Sigmoid colon (tissue), 7 donors: ENCODE data around the gene RUNX1. TPM values are rescaled to one million over a fixed set of nuclear protein-coding genes. Genes with fewer than 3 reads are reported as not detected.

Experiments
- DNase-seq: peaks from one replicate; pipeline ENCODE4 v3.0.0-alpha.2; 2019
- H3K27ac ChIP-seq, 4 donors: fragments of 200-600 bp; sonication (generic); one replicate each; pipeline ENCODE4 v1.5.1; 2016 to 2019; ENCODE audit warnings: mild to moderate bottlenecking in 1 of 4
- H3K27me3 ChIP-seq, 3 donors: fragments of 200-600 bp; sonication (generic); one replicate each; pipeline ENCODE4 v1.5.1; 2019; ENCODE audit warnings: mild to moderate bottlenecking in 1 of 3
- H3K36me3 ChIP-seq, 4 donors: fragments of 200-600 bp; sonication (generic); one replicate each; pipeline ENCODE4 v1.5.1; 2016 to 2019
- H3K4me1 ChIP-seq, 4 donors: fragments of 200-600 bp; sonication (generic); one replicate each; pipeline ENCODE4 v1.5.1; 2017 to 2019
- H3K4me3 ChIP-seq, 4 donors: fragments of 200-600 bp; sonication (generic); one replicate each; pipeline ENCODE4 v1.5.1; 2017 to 2019; ENCODE audit warnings: mild to moderate bottlenecking in 2 of 4, moderate library complexity in 1 of 4
- H3K9me3 ChIP-seq, 4 donors: fragments of 200-600 bp in 3 of 4; sonication (generic) in 3 of 4; one replicate each; pipeline versions ENCODE4 v1.5.1 to v1.6.1; 2013 to 2019
- EP300 ChIP-seq, 4 donors: sonication (generic); formaldehyde crosslinking; IDR thresholded peaks; one replicate each; pipeline ENCODE4 v1.6.1; 2017; ENCODE audit warnings: antibody characterized with exemption in 4 of 4
- POLR2A ChIP-seq, 2 donors: fragments of 450-650 bp; IDR thresholded peaks; one replicate each; pipeline ENCODE4 v1.6.1; 2016; ENCODE audit warnings: antibody characterized with exemption in 2 of 2, mild to moderate bottlenecking in 2 of 2, moderate library complexity in 2 of 2
- POLR2AphosphoS5 ChIP-seq, 4 donors: sonication (generic); formaldehyde crosslinking; IDR thresholded peaks; one replicate each; pipeline ENCODE4 v1.6.1; 2017; ENCODE audit warnings: antibody characterized with exemption in 4 of 4
- WGBS, 2 donors: extraction: QIAGEN DNeasy Blood & Tissue Kit; methylation state at CpG; one replicate each; pipeline ENCODE4 v1.1.7; 2013; 5-methylcytosine and 5-hydroxymethylcytosine counted together
- intact Hi-C: fragments of 100-400 bp; cut with DNase I; formaldehyde crosslinking; loops from one replicate; pipeline ENCODE4 v1.15.1; 2023
- polyA plus RNA-seq, 3 donors: library from polyadenylated mRNA; stranded (reverse); fragments of 200-250 nt; gene quantifications; one replicate each; pipeline ENCODE4 v1.2.3, GENCODE V29; 2013
- total RNA-seq, 4 donors: library from RNA; depleted of rRNA; stranded (reverse); fragments of >200 nt; gene quantifications; one replicate each; pipeline ENCODE4 v1.1.0, GENCODE V29; 2016
- TF ChIP-seq, protein P1 (sequence below), 4 experiments: fragments of 450-650 bp in 3 of 4; fragments of 200-600 bp in 1 of 4; IDR thresholded peaks; one replicate each; pipeline ENCODE4 v1.5.1; 2016 to 2019; ENCODE audit warnings: antibody characterized with exemption in 4 of 4, mild to moderate bottlenecking in 3 of 4, moderate library complexity in 2 of 4
- donor health status: healthy with polysubstance abuse.
- donor health status: Bipolar disorder and iron deficiency.
- donor health status: healthy.

The RUNX1 gene
- total and polyA plus RNA-seq, 7 donors: 2.8 to 23.3 (median 7.5) TPM

DNA sequence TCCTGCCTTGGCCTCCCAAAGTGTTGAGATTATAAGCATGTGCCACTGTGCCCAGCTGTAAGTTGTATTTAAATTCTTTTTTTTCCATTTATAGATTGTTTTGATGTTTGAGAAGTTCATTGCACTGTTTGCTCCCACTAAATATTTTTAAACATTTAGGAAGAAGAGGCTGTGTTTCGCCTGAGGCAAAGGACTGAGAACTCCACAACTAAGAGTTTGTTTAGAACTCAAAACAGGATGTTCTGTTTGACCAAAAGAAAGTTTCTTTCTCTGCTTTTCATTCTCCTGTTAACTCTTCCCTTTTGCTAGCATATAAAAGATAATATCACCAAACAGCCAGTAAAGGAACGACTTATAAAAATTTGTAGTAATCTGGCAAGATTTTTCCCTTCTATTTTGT, 87.0 kb downstream of the RUNX1 start:
- Histone ChIP-seq H3K27me3 (no peaks in the 10 kb centered on the region), H3K27ac (no peak overlapping the region), H3K4me1 (no peaks in the 10 kb centered on the region), H3K4me3 (no peak overlapping the region), H3K9me3 (no peaks in the 10 kb centered on the region), H3K36me3 (no peaks in the 10 kb centered on the region)
- WGBS, 2 donors: 69 to 78% methylated on average over 2 of the region's 2 CpGs
- no peak for DNase-seq
- intact Hi-C loops: no loop called here
- TF ChIP-seq POLR2AphosphoS5 (IDR thresholded peaks at IDR 0.05) (no peak), POLR2A (IDR thresholded peaks at IDR 0.05) (no peak), EP300 (IDR thresholded peaks at IDR 0.05) (no peak)
- TF ChIP-seq, protein P1, sequence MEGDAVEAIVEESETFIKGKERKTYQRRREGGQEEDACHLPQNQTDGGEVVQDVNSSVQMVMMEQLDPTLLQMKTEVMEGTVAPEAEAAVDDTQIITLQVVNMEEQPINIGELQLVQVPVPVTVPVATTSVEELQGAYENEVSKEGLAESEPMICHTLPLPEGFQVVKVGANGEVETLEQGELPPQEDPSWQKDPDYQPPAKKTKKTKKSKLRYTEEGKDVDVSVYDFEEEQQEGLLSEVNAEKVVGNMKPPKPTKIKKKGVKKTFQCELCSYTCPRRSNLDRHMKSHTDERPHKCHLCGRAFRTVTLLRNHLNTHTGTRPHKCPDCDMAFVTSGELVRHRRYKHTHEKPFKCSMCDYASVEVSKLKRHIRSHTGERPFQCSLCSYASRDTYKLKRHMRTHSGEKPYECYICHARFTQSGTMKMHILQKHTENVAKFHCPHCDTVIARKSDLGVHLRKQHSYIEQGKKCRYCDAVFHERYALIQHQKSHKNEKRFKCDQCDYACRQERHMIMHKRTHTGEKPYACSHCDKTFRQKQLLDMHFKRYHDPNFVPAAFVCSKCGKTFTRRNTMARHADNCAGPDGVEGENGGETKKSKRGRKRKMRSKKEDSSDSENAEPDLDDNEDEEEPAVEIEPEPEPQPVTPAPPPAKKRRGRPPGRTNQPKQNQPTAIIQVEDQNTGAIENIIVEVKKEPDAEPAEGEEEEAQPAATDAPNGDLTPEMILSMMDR (IDR thresholded peaks at IDR 0.05): no peak

DNA sequence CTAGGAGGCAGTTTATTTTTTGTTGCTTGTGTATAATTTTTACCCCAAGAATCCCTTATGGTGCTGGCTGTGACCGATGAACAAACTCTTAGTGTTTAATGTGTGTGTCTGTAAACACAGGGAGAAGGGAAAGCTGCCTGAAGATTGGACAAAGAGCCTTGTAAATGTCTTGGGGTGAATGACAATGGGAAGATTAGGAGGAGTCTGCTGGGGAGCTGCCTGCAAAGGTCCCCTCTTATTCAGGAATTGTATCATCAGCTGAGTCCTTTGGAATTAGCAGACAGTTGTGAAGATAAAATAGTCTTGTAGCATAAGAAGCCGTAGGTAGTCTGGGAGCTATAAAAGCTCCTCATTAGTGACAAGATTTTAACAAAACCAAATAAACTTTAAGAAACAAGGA, 88.4 kb downstream of the RUNX1 start:
- 58 to 68% methylated on average over 2 of the region's 2 CpGs for WGBS, 2 donors
- no peak for DNase-seq
- Histone ChIP-seq H3K4me1 (no peaks in the 10 kb centered on the region), H3K9me3 (no peaks in the 10 kb centered on the region), H3K27me3 (no peaks in the 10 kb centered on the region), H3K27ac (no peak overlapping the region), H3K36me3 (no peaks in the 10 kb centered on the region), H3K4me3 (no peak overlapping the region)
- TF ChIP-seq, protein P1 (IDR thresholded peaks at IDR 0.05): no peak
- TF ChIP-seq POLR2A (IDR thresholded peaks at IDR 0.05) (no peak), POLR2AphosphoS5 (IDR thresholded peaks at IDR 0.05) (no peak), EP300 (IDR thresholded peaks at IDR 0.05) (no peak)
- intact Hi-C loops: no loop called here

DNA sequence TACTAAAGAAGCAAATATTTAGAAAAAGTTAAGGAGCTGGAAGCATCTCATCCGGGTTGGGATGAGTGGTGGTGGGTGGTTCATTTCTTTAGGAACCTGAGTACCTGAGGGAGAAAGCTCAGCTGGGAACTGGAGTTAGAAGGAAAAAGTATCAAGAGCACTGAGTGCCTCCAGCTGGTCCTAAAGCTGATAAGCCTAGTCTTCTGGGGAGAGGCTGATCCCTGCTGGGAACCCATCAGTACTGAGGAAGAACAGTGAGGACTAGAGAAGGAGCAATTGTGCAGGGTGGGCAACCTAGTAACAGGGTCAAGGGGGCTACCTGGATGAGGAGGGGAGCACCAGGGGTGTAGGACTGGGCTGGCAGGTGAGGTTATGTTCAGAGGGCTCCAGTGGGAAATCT, 89.5 kb downstream of the RUNX1 start:
- TF ChIP-seq POLR2A (IDR thresholded peaks at IDR 0.05): no peak
- no peak for TF ChIP-seq EP300 (IDR thresholded peaks at IDR 0.05)
- TF ChIP-seq, protein P1 (IDR thresholded peaks at IDR 0.05): no peak
- no peak for TF ChIP-seq POLR2AphosphoS5 (IDR thresholded peaks at IDR 0.05)
- H3K27me3 ChIP-seq: no peaks in the 10 kb centered on the region
- no peaks in the 10 kb centered on the region for H3K36me3 ChIP-seq
- WGBS, 2 donors: 88 to 93% methylated on average over 1 of the region's 1 CpG
- H3K9me3 ChIP-seq: no peaks in the 10 kb centered on the region
- intact Hi-C loops: no loop called here
- no peaks in the 10 kb centered on the region for H3K4me1 ChIP-seq
- no peak overlapping the region for H3K27ac ChIP-seq
- no peak overlapping the region for H3K4me3 ChIP-seq
- DNase-seq: no peak

DNA sequence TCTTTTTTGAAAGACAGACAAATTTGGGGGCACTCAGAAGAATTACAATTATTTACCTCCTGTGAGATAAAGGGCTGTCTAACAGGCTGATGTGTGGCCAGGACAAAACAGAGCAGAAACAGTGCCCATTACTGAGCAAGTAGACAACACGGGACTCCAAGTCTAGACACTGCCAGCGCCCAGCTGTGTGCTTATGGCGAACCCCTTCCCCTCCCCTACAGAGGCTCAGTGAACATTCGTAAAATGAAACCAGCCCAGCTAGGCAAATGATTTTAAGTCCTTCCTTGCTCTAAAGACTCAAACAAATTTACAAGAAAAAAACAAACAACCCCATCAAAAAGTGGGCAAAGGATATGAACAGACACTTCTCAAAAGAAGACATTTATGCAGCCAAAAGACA, 91.1 kb downstream of the RUNX1 start:
- Histone ChIP-seq H3K9me3 (no peaks in the 10 kb centered on the region), H3K4me3 (no peak overlapping the region), H3K27me3 (no peaks in the 10 kb centered on the region), H3K36me3 (no peaks in the 10 kb centered on the region), H3K4me1 (no peaks in the 10 kb centered on the region), H3K27ac (no peak overlapping the region)
- 91 to 92% methylated on average over 4 of the region's 4 CpGs for WGBS, 2 donors
- TF ChIP-seq EP300 (IDR thresholded peaks at IDR 0.05) (no peak), POLR2AphosphoS5 (IDR thresholded peaks at IDR 0.05) (no peak)
- TF ChIP-seq, protein P1 (IDR thresholded peaks at IDR 0.05): no peak
- DNase-seq: no peak
- intact Hi-C loops: no loop called here
